ENCODE data around the gene CFAP54. TPM values are rescaled to one million over a fixed set of nuclear protein-coding genes. Genes with fewer than 3 reads are reported as not detected.

The CFAP54 gene
- total RNA-seq, 1 experiment from 2014 or later, result 0.09 TPM

- H3K27ac Mint-ChIP-seq, result no peak overlapping the region
- ChIA-PET POLR2A (no interaction called here), CTCF (no interaction called here)
These were observed 188.0 kb downstream of the CFAP54 start for GRCh38 chr12:96677363-96677762.

GRCh38 chr12:96687719-96688118 lies 198.3 kb downstream of the CFAP54 start:
- Mint-ChIP-seq H3K4me3 (no peak overlapping the region), H3K27ac (no peak overlapping the region), H3K27me3 (ENCODE audit: low read depth) (no peaks in the 10 kb centered on the region), H3K36me3 (peaks cover 3% of the 10 kb centered on the region; the same call in 1 of the 2 replicates), H3K4me1 (no peaks in the 10 kb centered on the region), H3K9me3 (peaks cover 10% of the 10 kb centered on the region)
- ChIA-PET CTCF (no interaction called here), POLR2A (no interaction called here)
- no peak for ATAC-seq
- TF ChIP-seq ZBTB21 (CRISPR knock-in tag; IDR thresholded peaks at IDR 0.05; ENCODE audit: borderline replicate concordance) (no peak), USF2 (CRISPR knock-in tag; IDR thresholded peaks at IDR 0.05) (no peak), ZNF512 (CRISPR knock-in tag; IDR thresholded peaks at IDR 0.05; ENCODE audit: borderline replicate concordance) (no peak), CREM (CRISPR knock-in tag; IDR thresholded peaks at IDR 0.05) (no peak), SOX15 (CRISPR knock-in tag; IDR thresholded peaks at IDR 0.05) (no peak), PREB (CRISPR knock-in tag; IDR thresholded peaks at IDR 0.05; ENCODE audit: borderline replicate concordance) (no peak), E2F5 (CRISPR knock-in tag; IDR thresholded peaks at IDR 0.05) (no peak), ZNF317 (CRISPR knock-in tag; IDR thresholded peaks at IDR 0.05; ENCODE audit: borderline replicate concordance, low read depth) (no peak), HMGA2 (CRISPR knock-in tag; IDR thresholded peaks at IDR 0.05) (no peak), HMGXB4 (CRISPR knock-in tag; IDR thresholded peaks at IDR 0.05) (no peak), ZBTB43 (CRISPR knock-in tag; IDR thresholded peaks at IDR 0.05) (no peak), SMAD3 (CRISPR knock-in tag; IDR thresholded peaks at IDR 0.05; ENCODE audit: borderline replicate concordance) (no peak), CDX4 (CRISPR knock-in tag; IDR thresholded peaks at IDR 0.05; ENCODE audit: borderline replicate concordance) (no peak), NR1H2 (CRISPR knock-in tag; IDR thresholded peaks at IDR 0.05) (no peak), RELA (CRISPR knock-in tag; IDR thresholded peaks at IDR 0.05; ENCODE audit: borderline replicate concordance) (no peak), IRF1 (CRISPR knock-in tag; IDR thresholded peaks at IDR 0.05) (no peak), NR3C1 (CRISPR knock-in tag; conservative IDR thresholded peaks at IDR 0.05; ENCODE audit: low read depth) (no peak), JUN (CRISPR knock-in tag; IDR thresholded peaks at IDR 0.05) (no peak), SMAD4 (CRISPR knock-in tag; IDR thresholded peaks at IDR 0.05) (no peak)
- no peak for DNase-seq (ENCODE audit: low spot score)

More at GRCh38 chr12:96677363-96677762, 188.0 kb downstream of the CFAP54 start:
- DNase-seq (ENCODE audit: low spot score) (no peak), ATAC-seq (no peak)
- no peak overlapping the region for H3K4me3 Mint-ChIP-seq
- H3K36me3 Mint-ChIP-seq, result no peaks in the 10 kb centered on the region
- TF ChIP-seq ZNF512 (CRISPR knock-in tag; IDR thresholded peaks at IDR 0.05; ENCODE audit: borderline replicate concordance) (no peak), NFE2L1 (CRISPR knock-in tag; IDR thresholded peaks at IDR 0.05) (no peak)
- no peaks in the 10 kb centered on the region for H3K27me3 Mint-ChIP-seq (ENCODE audit: low read depth)
- no peaks in the 10 kb centered on the region for H3K9me3 Mint-ChIP-seq
- peaks cover 5% of the 10 kb centered on the region for H3K4me1 Mint-ChIP-seq
